Muscle layer of duodenum (tissue), 2 donors: ENCODE measurements around the gene CDH20.

ENCODE experiments used
- H3K27ac ChIP-seq: one replicate; pipeline ENCODE4 v1.7.0; 2013; ENCODE audit warnings: mild to moderate bottlenecking, low read length
- H3K27me3 ChIP-seq: one replicate; pipeline ENCODE4 v1.7.0; 2013; ENCODE audit warnings: low read depth, mild to moderate bottlenecking, control low read depth, low read length
- H3K36me3 ChIP-seq, 2 donors: one replicate each; pipeline ENCODE4 v1.7.0; 2013; ENCODE audit warnings: low read length in 2 of 2, control low read depth in 1 of 2, mild to moderate bottlenecking in 1 of 2; ENCODE audit not compliant: insufficient read depth in 2 of 2, control insufficient read depth in 1 of 2
- H3K4me1 ChIP-seq, 2 donors: one replicate each; pipeline ENCODE4 v1.7.0; 2013; ENCODE audit warnings: low read length in 2 of 2, mild to moderate bottlenecking in 2 of 2, control low read depth in 1 of 2, moderate library complexity in 1 of 2; ENCODE audit not compliant: insufficient read depth in 2 of 2, control insufficient read depth in 1 of 2
- H3K4me3 ChIP-seq, 2 donors: one replicate each; pipeline ENCODE4 v1.7.0; 2013; ENCODE audit warnings: low read length in 2 of 2, low read depth in 1 of 2, mild to moderate bottlenecking in 1 of 2
- H3K9me3 ChIP-seq, 2 donors: one replicate each; pipeline ENCODE4 v1.7.0; 2013; ENCODE audit warnings: low read length in 2 of 2, control low read depth in 1 of 2, mild to moderate bottlenecking in 1 of 2; ENCODE audit not compliant: control insufficient read depth in 1 of 2
- donor health status: healthy.

CDH20 gene

GRCh38 chr18:61397222-61397621 is 64.0 kb downstream of the CDH20 start:
- Histone ChIP-seq H3K27me3 (no peaks in the 10 kb centered on the region), H3K36me3 (no peaks in the 10 kb centered on the region), H3K27ac (no peak overlapping the region), H3K4me3 (no peak overlapping the region), H3K9me3 (no peaks in the 10 kb centered on the region), H3K4me1 (no peaks in the 10 kb centered on the region)

GRCh38 chr18:61398961-61399705 is 65.9 kb downstream of the CDH20 start:
- H3K9me3 ChIP-seq = no peaks in the 10 kb centered on the region
- H3K27me3 ChIP-seq = no peaks in the 10 kb centered on the region
- H3K4me3 ChIP-seq = no peak overlapping the region
- H3K27ac ChIP-seq = no peak overlapping the region
- H3K4me1 ChIP-seq = no peaks in the 10 kb centered on the region
- H3K36me3 ChIP-seq = no peaks in the 10 kb centered on the region

- no peak overlapping the region for H3K4me3 ChIP-seq
- no peaks in the 10 kb centered on the region for H3K9me3 ChIP-seq
- H3K36me3 ChIP-seq = no peaks in the 10 kb centered on the region
- H3K27ac ChIP-seq = no peak overlapping the region
- H3K27me3 ChIP-seq = no peaks in the 10 kb centered on the region
- H3K4me1 ChIP-seq = no peaks in the 10 kb centered on the region
These were observed 66.9 kb downstream of the CDH20 start for GRCh38 chr18:61400016-61400635.

GRCh38 chr18:61400716-61401115 is 67.5 kb downstream of the CDH20 start:
- H3K27me3 ChIP-seq = no peaks in the 10 kb centered on the region
- no peak overlapping the region for H3K27ac ChIP-seq
- H3K9me3 ChIP-seq = no peaks in the 10 kb centered on the region
- no peaks in the 10 kb centered on the region for H3K4me1 ChIP-seq
- H3K36me3 ChIP-seq = no peaks in the 10 kb centered on the region
- H3K4me3 ChIP-seq = no peak overlapping the region

GRCh38 chr18:61402726-61403125 is 69.5 kb downstream of the CDH20 start:
- H3K9me3 ChIP-seq = no peaks in the 10 kb centered on the region
- H3K36me3 ChIP-seq = no peaks in the 10 kb centered on the region
- no peak overlapping the region for H3K27ac ChIP-seq
- H3K4me1 ChIP-seq = no peaks in the 10 kb centered on the region
- H3K4me3 ChIP-seq = no peak overlapping the region
- no peaks in the 10 kb centered on the region for H3K27me3 ChIP-seq

- Histone ChIP-seq H3K36me3 (no peaks in the 10 kb centered on the region), H3K27ac (no peak overlapping the region), H3K4me3 (no peak overlapping the region), H3K9me3 (no peaks in the 10 kb centered on the region), H3K27me3 (no peaks in the 10 kb centered on the region), H3K4me1 (no peaks in the 10 kb centered on the region)
These were observed 80.2 kb downstream of the CDH20 start for GRCh38 chr18:61413396-61413795.

GRCh38 chr18:61414086-61414485 is 80.9 kb downstream of the CDH20 start:
- Histone ChIP-seq H3K27me3 (no peaks in the 10 kb centered on the region), H3K9me3 (no peaks in the 10 kb centered on the region), H3K36me3 (no peaks in the 10 kb centered on the region), H3K4me1 (no peaks in the 10 kb centered on the region), H3K27ac (no peak overlapping the region), H3K4me3 (no peak overlapping the region)

GRCh38 chr18:61419763-61420162 is 86.5 kb downstream of the CDH20 start:
- H3K4me1 ChIP-seq = no peaks in the 10 kb centered on the region
- no peaks in the 10 kb centered on the region for H3K9me3 ChIP-seq
- H3K27me3 ChIP-seq = no peaks in the 10 kb centered on the region
- no peak overlapping the region for H3K27ac ChIP-seq
- no peaks in the 10 kb centered on the region for H3K36me3 ChIP-seq
- no peak overlapping the region for H3K4me3 ChIP-seq

GRCh38 chr18:61420218-61420885 is 87.1 kb downstream of the CDH20 start:
- no peaks in the 10 kb centered on the region for H3K27me3 ChIP-seq
- no peaks in the 10 kb centered on the region for H3K36me3 ChIP-seq
- no peak overlapping the region for H3K4me3 ChIP-seq
- H3K9me3 ChIP-seq = no peaks in the 10 kb centered on the region
- no peaks in the 10 kb centered on the region for H3K4me1 ChIP-seq
- H3K27ac ChIP-seq = no peak overlapping the region

- H3K36me3 ChIP-seq = no peaks in the 10 kb centered on the region
- no peaks in the 10 kb centered on the region for H3K9me3 ChIP-seq
- no peaks in the 10 kb centered on the region for H3K27me3 ChIP-seq
- no peak overlapping the region for H3K27ac ChIP-seq
- H3K4me3 ChIP-seq = no peak overlapping the region
- no peaks in the 10 kb centered on the region for H3K4me1 ChIP-seq
These were observed 93.3 kb downstream of the CDH20 start for GRCh38 chr18:61426492-61427053.

- Histone ChIP-seq H3K9me3 (no peaks in the 10 kb centered on the region), H3K4me3 (no peak overlapping the region), H3K27me3 (no peaks in the 10 kb centered on the region), H3K4me1 (no peaks in the 10 kb centered on the region), H3K27ac (no peak overlapping the region), H3K36me3 (no peaks in the 10 kb centered on the region)
These were observed 95.0 kb downstream of the CDH20 start for GRCh38 chr18:61428266-61428665.
